ENCODE results near the gene EPPIN. TPM values are rescaled to one million over a fixed set of nuclear protein-coding genes. Genes with fewer than 3 reads are reported as not detected.
"Not testable (repeated sequence)": the region's sequence is repeated elsewhere in the genome, so short reads cannot be mapped to it uniquely, and the experiment has no call there.

Gene EPPIN
- total RNA-seq, 1 experiment from 2014 or later: not detected

- peaks cover 39% of the 10 kb centered on the region for H3K27me3 Mint-ChIP-seq (ENCODE audit: unreplicated experiment)
- intact Hi-C loops (cut with micrococcal nuclease; ENCODE audit: unreplicated experiment): no loop called here
- no TSS peak for BruUV-seq (replicated peaks)
- TF ChIP-seq CTCF (IDR thresholded peaks at IDR 0.05; ENCODE audit: unreplicated experiment): no peak
- no peak for DNase-seq
- H3K36me3 Mint-ChIP-seq (ENCODE audit: insufficient read depth, unreplicated experiment): no peaks in the 10 kb centered on the region
- H3K4me1 Mint-ChIP-seq (ENCODE audit: low read depth, unreplicated experiment): peaks cover 10% of the 10 kb centered on the region
- peaks cover 2% of the 10 kb centered on the region for H3K9me3 Mint-ChIP-seq (ENCODE audit: low read depth, unreplicated experiment)
- no peak overlapping the region for H3K27ac Mint-ChIP-seq (ENCODE audit: unreplicated experiment)
- CTCF ChIA-PET: interaction anchor here (0.6 kb wide), 1 partner anchor 52 kb away, joined by 3 read pairs; no protein-coding TSS in a partner anchor
- H3K4me3 Mint-ChIP-seq (ENCODE audit: low read depth, unreplicated experiment): no peak overlapping the region
Observed at GRCh38 chr20:45575931-45576330, 28.7 kb upstream of the EPPIN start.

GRCh38 chr20:45569650-45570049 is 22.4 kb upstream of the EPPIN start:
- DNase-seq; intact Hi-C loops (cut with micrococcal nuclease; ENCODE audit: unreplicated experiment); BruUV-seq (replicated peaks); H3K9me3 Mint-ChIP-seq (ENCODE audit: low read depth, unreplicated experiment); H3K36me3 Mint-ChIP-seq (ENCODE audit: insufficient read depth, unreplicated experiment); H3K4me3 Mint-ChIP-seq (ENCODE audit: low read depth, unreplicated experiment); H3K27ac Mint-ChIP-seq (ENCODE audit: unreplicated experiment); H3K4me1 Mint-ChIP-seq (ENCODE audit: low read depth, unreplicated experiment); CTCF ChIA-PET: not testable (repeated sequence)
- peaks cover 25% of the 10 kb centered on the region for H3K27me3 Mint-ChIP-seq (ENCODE audit: unreplicated experiment)

- H3K4me3 Mint-ChIP-seq (ENCODE audit: low read depth, unreplicated experiment): no peak overlapping the region
- TF ChIP-seq CTCF (IDR thresholded peaks at IDR 0.05; ENCODE audit: unreplicated experiment): no peak
- intact Hi-C loops (cut with micrococcal nuclease; ENCODE audit: unreplicated experiment): no loop called here
- H3K9me3 Mint-ChIP-seq (ENCODE audit: low read depth, unreplicated experiment): peaks cover 2% of the 10 kb centered on the region
- no peaks in the 10 kb centered on the region for H3K4me1 Mint-ChIP-seq (ENCODE audit: low read depth, unreplicated experiment)
- CTCF ChIA-PET: no interaction called here
- peaks cover 48% of the 10 kb centered on the region for H3K27me3 Mint-ChIP-seq (ENCODE audit: unreplicated experiment)
- no peaks in the 10 kb centered on the region for H3K36me3 Mint-ChIP-seq (ENCODE audit: insufficient read depth, unreplicated experiment)
- H3K27ac Mint-ChIP-seq (ENCODE audit: unreplicated experiment): no peak overlapping the region
- no peak for DNase-seq
- no TSS peak for BruUV-seq (replicated peaks)
Observed at GRCh38 chr20:45564760-45565276, 17.6 kb upstream of the EPPIN start.

GRCh38 chr20:45555198-45555597 is 8.0 kb upstream of the EPPIN start:
- Mint-ChIP-seq H3K4me1 (ENCODE audit: low read depth, unreplicated experiment) (no peaks in the 10 kb centered on the region), H3K4me3 (ENCODE audit: low read depth, unreplicated experiment) (no peak overlapping the region), H3K27ac (ENCODE audit: unreplicated experiment) (no peak overlapping the region), H3K36me3 (ENCODE audit: insufficient read depth, unreplicated experiment) (no peaks in the 10 kb centered on the region), H3K9me3 (ENCODE audit: low read depth, unreplicated experiment) (peaks cover 6% of the 10 kb centered on the region), H3K27me3 (ENCODE audit: unreplicated experiment) (peaks cover 78% of the 10 kb centered on the region)
- intact Hi-C loops (cut with micrococcal nuclease; ENCODE audit: unreplicated experiment): no loop called here
- no peak for DNase-seq
- CTCF ChIA-PET: interaction anchor here (0.6 kb wide), 1 partner anchor 215 kb away, joined by 5 read pairs; no protein-coding TSS in a partner anchor
- no TSS peak for BruUV-seq (replicated peaks)
- no peak for TF ChIP-seq CTCF (IDR thresholded peaks at IDR 0.05; ENCODE audit: unreplicated experiment)

- peaks cover 82% of the 10 kb centered on the region for H3K27me3 Mint-ChIP-seq (ENCODE audit: unreplicated experiment)
- H3K9me3 Mint-ChIP-seq (ENCODE audit: low read depth, unreplicated experiment): peaks cover 10% of the 10 kb centered on the region
- BruUV-seq (replicated peaks): no TSS peak
- TF ChIP-seq CTCF (IDR thresholded peaks at IDR 0.05; ENCODE audit: unreplicated experiment): no peak
- H3K4me3 Mint-ChIP-seq (ENCODE audit: low read depth, unreplicated experiment): no peak overlapping the region
- CTCF ChIA-PET: interaction anchor here (0.5 kb wide), 1 partner anchor 217 kb away, joined by 5 read pairs; no protein-coding TSS in a partner anchor
- no peak overlapping the region for H3K27ac Mint-ChIP-seq (ENCODE audit: unreplicated experiment)
- H3K36me3 Mint-ChIP-seq (ENCODE audit: insufficient read depth, unreplicated experiment): no peaks in the 10 kb centered on the region
- DNase-seq: no peak
- no peaks in the 10 kb centered on the region for H3K4me1 Mint-ChIP-seq (ENCODE audit: low read depth, unreplicated experiment)
- intact Hi-C loops (cut with micrococcal nuclease; ENCODE audit: unreplicated experiment): no loop called here
Observed at GRCh38 chr20:45552456-45552855, 5.3 kb upstream of the EPPIN start.
